IPS DF 19.7 (cell line): Measurements from ENCODE around the gene DENND6B.
"Not testable (repeated sequence)": the region's sequence is repeated elsewhere in the genome, so short reads cannot be mapped to it uniquely, and the experiment has no call there.

ENCODE experiments used
- DNase-seq: peaks from one replicate; pipeline ENCODE4 v3.0.0-alpha.2; 2013; ENCODE audit warnings: low read depth, low spot score

Gene DENND6B

DNA sequence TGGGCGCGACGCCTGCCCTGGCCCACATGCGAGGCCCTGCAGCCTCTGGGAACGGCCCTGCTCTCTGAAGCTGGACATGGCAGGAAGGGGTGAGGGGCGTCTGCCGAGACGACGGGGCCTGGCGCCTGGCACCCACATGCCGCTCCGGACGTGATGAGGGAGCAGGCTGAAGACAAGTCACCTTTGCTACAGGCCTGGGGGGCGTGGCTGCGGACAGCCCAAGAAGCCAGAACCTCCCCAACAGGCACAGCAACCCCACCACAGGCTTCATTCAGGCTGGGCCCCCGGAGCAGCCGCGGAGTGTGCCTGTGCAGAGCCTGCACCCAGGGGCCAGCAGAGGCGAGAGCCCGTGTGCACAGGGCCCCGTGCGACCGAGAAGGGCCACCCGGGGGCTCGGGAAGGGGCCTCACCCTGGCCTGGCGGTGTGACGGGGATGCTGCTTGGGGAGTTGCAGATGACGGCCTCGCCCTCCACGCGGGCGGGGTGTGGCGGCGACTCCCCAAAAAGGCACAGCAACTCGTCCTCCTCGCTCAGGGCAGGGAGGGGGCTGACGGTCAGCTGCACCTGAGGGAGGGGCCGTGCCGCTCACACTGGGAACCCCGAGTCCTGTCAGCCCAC lies 40.0 kb downstream of the DENND6B start:
- DNase-seq: no peak

GRCh38 chr22:50286275-50286674 lies 40.5 kb downstream of the DENND6B start:
- no peak for DNase-seq

DNA sequence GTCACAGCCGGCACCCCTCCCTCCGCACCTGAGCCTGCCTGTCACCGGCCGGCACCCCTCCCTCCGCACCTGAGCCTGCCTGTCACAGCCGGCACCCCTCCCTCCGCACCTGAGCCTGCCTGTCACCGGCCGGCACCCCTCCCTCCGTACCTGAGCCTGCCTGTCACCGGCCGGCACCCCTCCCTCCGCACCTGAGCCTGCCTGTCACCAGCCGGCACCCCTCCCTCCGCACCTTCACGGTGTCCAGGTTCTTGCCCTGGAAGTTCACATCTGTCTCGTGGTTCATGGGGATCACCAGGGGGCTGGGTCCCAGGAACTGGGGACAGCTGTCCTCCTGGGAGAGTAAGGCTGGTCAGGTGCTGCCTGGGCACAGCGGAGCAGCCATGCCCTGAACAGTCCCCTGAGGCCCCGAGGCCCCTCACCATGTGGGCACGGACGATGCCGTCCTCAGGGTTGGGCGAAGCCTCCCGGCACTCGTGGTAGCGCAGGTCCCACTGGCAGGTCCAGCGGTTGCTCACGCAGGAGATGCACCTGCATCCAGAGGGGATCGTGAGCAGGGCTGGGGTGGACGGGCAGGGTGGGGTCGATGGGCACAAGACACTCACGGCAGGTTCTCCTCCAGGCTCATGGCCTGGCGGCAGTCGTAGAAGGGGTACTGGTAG lies 41.1 kb downstream of the DENND6B start:
- no peak for DNase-seq

DNA sequence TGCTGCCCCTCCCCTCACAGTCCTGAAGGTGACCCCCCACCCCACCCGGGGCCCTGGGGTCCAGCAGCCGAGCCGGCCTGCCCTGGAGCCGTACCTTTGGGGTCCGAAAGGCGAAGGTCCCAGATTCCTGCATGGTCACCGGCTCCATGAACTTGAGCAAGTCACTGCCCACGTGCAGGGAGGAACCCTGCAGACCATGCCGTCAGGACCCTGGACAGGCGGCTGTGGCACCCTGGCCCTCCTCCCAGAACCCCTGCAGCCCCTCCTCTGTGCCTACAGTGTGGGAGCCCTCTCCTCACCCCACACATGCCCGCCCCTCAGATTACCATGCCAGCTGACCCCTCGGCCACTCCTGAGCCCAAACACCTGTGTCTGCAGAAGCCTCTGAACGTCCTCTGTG lies 42.3 kb downstream of the DENND6B start:
- DNase-seq: no peak

DNA sequence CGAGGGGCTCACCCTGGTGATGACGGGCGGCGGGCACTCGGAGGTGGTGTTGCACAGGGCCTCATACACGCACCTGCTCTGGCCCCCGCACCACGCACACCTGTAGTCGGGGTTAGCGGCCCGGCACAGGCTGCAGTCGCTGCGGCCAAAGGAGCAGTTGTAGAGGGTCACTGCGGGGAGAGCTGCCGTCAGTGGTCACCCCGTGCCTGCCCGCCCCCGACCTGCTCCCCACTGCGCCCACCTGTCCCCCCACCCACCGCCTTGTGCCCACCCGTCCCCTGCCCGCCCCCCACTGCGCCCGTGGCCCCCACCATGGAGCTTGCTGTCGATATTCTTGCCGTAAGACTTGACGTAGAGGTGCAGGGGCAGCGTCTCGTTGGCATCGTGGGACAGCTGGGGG lies 43.0 kb downstream of the DENND6B start:
- no peak for DNase-seq

GRCh38 chr22:50282361-50283155 lies 44.3 kb downstream of the DENND6B start:
- DNase-seq: no peak

DNA sequence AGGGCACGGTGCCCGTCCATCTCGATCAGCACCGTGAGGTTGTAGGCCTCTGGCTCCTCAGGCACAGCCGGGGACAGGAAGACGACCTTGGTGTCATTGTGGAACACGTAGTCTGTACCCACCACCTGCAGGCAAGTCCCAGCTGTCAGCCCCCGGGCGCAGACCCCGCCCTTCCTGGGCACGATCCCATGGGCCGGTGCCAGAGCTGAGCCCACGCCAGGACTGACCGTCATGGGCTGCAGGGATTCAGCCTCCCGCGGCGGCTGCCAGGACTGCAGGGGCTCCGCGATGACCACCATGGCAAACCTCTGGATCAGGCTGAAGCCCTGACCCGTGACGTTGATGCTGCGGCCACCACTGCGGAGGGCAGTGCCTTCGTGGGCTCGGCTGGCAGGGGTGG lies 44.9 kb downstream of the DENND6B start:
- no peak for DNase-seq

- DNase-seq: no peak
These were observed 45.4 kb downstream of the DENND6B start for GRCh38 chr22:50281384-50281760.

- DNase-seq: no peak
These were observed 46.0 kb downstream of the DENND6B start for GRCh38 chr22:50280708-50281383.

DNA sequence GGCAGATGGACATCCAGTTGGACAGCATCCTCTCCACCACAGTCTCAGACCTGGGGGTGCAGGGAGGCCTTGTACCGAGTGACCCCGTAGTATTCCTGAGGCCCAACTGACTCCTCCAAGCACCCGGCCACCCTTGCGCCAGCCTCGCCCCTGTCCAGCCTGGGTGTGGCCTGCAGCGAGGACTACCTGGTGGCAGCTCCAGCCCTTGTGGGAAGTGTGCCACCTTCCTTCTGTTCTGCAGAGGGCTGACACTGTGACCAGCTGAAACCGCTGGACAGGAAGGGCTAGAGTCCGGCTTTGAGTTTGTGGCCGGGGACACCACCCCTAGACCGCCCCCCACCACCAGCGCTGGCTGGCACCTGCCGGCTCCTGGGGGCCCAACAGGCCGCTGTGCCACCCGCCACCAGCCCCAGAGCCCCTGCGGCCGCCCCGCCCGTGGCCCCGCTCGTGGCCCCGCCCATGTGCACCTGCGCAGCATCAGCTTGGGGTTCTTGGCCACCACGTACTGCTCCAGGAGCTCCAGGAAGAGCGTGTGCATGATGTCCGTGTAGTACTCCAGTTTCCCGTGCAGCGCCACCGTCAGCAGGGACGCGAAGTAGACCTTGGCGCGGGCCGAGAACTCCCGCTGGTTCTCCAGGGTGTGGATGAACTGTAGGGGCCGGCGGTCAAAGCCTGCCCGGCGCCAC lies 46.6 kb downstream of the DENND6B start:
- DNase-seq: no peak

DNA sequence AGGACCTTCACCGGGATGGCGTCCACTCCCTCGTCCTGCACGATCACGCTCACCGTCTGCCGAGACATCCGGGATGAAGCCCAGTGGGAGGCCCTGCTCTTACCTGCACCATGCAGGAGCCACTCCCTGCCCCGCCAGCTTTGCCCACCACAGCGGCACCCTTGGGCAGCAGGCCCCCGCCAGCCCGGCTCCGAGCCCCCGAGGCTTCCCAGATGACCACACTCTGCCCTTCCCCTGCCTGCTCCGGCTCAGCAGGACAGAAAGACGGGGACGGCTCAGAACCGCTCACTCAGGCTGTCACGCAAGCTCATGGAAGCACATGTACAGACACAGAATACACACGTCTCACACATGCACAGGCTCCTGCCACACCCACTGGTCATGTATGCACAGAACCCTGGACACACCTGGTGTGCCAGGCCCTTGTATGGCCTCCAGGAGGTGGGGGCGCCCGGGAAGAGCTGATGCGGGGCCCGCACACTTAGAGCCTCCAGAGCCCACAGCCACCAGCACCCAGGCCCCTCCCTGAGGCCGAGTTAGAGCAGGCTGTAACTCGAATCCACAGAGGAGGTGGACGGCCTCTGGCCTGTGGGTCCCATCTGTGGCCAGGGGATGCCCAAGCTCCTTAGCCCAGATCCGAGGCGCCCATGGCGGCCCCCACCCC lies 47.7 kb downstream of the DENND6B start:
- no peak for DNase-seq

DNA sequence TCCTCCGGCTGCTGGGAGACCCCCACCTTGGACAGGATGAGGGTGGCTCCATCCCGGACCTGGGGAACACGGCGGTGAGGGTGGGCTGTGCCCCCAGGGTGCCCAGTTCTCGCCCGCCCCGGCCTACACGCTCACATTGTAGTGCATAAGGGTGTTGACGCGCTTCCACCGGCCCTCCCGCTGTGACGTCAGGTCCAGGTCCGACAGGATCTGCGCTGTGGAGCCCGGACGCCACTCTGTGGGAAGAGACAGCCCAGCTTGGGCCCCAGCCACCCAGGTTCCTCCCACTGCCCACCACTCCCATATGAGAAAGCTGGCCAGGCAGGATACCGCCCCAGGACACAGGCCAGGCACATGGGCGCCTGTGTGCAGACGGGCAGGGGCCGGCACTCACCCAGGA lies 48.4 kb downstream of the DENND6B start:
- no peak for DNase-seq

DNA sequence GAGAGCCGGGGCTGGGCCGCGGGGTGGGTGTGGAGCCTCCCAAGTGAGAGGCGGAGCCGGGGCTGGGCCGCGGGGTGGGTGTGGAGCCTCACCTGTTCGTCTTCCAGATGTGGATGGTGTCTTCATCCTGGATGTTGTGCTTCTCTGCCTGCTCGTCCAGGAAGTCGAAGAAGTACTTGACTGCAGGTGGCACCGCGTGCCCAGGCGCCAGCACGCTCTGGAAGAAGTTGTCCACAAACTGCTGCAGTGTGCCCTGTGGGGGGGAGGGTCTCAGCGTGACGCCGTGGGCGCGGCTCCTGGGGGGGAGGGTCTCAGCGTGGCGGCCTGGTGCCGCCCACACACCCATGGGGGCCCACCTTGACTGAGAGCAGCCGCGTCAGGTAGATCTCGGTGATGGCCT lies 49.1 kb downstream of the DENND6B start:
- no peak for DNase-seq

DNA sequence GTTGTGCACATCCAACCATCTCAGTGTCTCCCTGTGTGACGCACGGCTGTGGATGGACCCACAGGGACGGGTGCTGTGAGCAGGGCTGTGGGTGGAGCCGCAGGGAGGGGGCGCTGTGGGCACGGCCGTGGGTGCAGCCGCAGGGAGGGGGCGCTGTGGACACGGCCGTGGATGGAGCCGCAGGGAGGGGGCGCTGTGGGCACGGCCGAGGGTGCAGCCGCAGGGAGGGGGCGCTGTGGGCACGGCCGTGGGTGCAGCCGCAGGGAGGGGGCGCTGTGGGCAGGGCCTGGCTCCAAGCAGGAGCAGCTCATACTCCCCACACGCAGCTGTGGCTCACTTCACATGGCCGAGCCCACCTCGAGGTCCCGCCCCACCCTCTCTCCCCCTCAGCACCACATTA lies 50.7 kb downstream of the DENND6B start:
- DNase-seq: no peak

DNA sequence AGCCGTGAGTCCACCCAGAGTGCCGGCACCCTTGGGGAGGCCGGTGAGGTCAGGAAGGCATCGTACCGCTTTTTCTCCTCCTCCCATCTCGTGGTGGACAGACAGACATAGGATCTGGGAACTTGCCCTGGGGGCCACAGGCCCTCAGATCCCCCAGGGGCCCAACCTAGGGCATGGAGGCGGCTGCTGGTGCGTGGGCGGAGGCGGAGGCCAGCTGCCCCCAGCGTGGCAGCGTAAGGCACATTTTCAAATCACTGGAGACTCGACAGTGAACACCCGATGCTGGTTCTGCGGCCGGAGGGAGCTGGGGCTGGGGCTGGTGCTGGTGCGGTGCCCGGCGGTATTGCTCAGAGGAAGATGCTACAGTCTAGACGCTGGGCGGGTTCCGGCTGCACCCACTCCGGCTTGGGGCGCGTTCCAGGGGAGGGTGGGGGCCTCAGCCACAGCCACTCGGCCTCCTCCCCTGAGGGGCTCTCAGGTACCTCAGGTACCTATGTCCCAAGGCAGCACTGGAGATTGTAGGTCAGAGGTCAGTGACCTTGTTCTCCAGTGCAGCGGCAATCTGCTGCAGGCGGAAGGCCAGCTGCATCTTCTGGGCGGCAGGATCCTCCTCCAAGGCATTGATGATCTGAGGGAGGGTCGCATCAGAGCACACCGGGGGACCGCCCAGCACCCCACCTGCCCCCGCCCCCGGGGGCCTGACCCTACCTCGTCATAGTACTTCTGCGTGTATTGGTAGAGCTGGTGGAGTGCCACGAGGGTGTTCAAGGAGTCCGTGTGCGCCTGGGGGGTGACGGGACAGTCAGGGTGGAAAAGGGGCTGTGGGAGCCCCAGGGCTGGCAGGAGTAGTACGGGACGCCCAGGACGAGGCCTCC lies 51.4 kb downstream of the DENND6B start:
- DNase-seq: no peak

DNA sequence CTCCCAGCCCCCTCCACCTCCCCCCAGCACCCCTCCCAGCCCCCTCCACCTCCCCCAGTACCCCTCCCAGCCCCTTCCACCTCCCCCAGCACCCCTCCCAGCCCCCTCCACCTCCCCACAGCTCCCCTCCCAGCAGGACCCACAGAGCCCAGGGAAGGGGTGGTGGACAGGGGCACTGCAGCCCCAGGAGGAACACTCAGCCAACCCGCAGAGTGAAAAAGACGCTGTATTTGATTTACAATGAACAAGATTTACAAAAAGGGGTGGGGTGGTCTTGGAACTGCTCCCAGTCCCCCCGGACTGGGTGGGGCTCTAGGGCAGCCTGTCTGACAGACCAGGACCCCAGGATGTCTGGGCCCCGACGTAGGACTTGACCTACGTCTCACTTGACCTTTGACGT lies 52.0 kb downstream of the DENND6B start:
- DNase-seq: no peak

- no peak for DNase-seq
These were observed 52.5 kb downstream of the DENND6B start for GRCh38 chr22:50274311-50274710.

- DNase-seq: not testable (repeated sequence)
These were observed 53.0 kb downstream of the DENND6B start for GRCh38 chr22:50273781-50274180.

- not testable (repeated sequence) for DNase-seq
These were observed 53.5 kb downstream of the DENND6B start for GRCh38 chr22:50273352-50273751.
